NCI-H774 (cell line): ENCODE results near the gene ABRACL.
"Not testable (repeated sequence)": the region's sequence is repeated elsewhere in the genome, so short reads cannot be mapped to it uniquely, and the experiment has no call there.

Experiments used
- DNase-seq: peaks from one replicate; lab custom pipeline; 2025; lab: John Stamatoyannopoulos, UW

The ABRACL gene

GRCh38 chr6:139011980-139012379, 16.6 kb upstream of the ABRACL start:
- no peak for DNase-seq

GRCh38 chr6:139013185-139013800, 15.3 kb upstream of the ABRACL start:
- no peak for DNase-seq

GRCh38 chr6:139014945-139015344, 13.6 kb upstream of the ABRACL start:
- no peak for DNase-seq

GRCh38 chr6:139016337-139017213, 12.0 kb upstream of the ABRACL start:
- peak; percentile 12 for DNase-seq

- DNase-seq = peak; percentile 26
Measured at GRCh38 chr6:139017227-139017626, 11.3 kb upstream of the ABRACL start.

GRCh38 chr6:139019722-139020121, 8.8 kb upstream of the ABRACL start:
- DNase-seq = no peak

- DNase-seq = no peak
Measured at GRCh38 chr6:139020689-139021088, 7.9 kb upstream of the ABRACL start.

GRCh38 chr6:139025416-139025815, 3.1 kb upstream of the ABRACL start:
- DNase-seq = not testable (repeated sequence)

- DNase-seq = peak; percentile 91
Measured at GRCh38 chr6:139027620-139028182, 844 bp upstream of the ABRACL start.

- no peak for DNase-seq
Measured at GRCh38 chr6:139028215-139028657, 309 bp upstream of the ABRACL start.

GRCh38 chr6:139029470-139030227, 1.1 kb downstream of the ABRACL start:
- DNase-seq = peak; percentile 61

GRCh38 chr6:139030228-139030963, 1.9 kb downstream of the ABRACL start:
- DNase-seq = no peak

- DNase-seq = no peak
Measured at GRCh38 chr6:139037490-139037889, 8.9 kb downstream of the ABRACL start.

- DNase-seq = no peak
Measured at GRCh38 chr6:139044250-139044649, 15.7 kb downstream of the ABRACL start.

- no peak for DNase-seq
Measured at GRCh38 chr6:139047677-139048076, 19.1 kb downstream of the ABRACL start.

GRCh38 chr6:139048912-139049311, 20.4 kb downstream of the ABRACL start:
- not testable (repeated sequence) for DNase-seq

- not testable (repeated sequence) for DNase-seq
Measured at GRCh38 chr6:139050131-139050769, 21.7 kb downstream of the ABRACL start.

- no peak for DNase-seq
Measured at GRCh38 chr6:139050770-139051313, 22.3 kb downstream of the ABRACL start.

- DNase-seq = no peak
Measured at GRCh38 chr6:139051396-139052060, 23.0 kb downstream of the ABRACL start.

GRCh38 chr6:139053382-139053781, 24.8 kb downstream of the ABRACL start:
- no peak for DNase-seq
